Measurements from ENCODE around the gene ARTN. TPM values are rescaled to one million over a fixed set of nuclear protein-coding genes. Genes with fewer than 3 reads are reported as not detected.

Gene ARTN
- total and polyA plus RNA-seq, 9 of the 15 experiments (the other 6 are each of a cell fraction or from before 2014, with no cell fraction given) = 0.06 to 0.38 TPM; not detected in 7

- FAIRE-seq (no peak), ATAC-seq (no peak), DNase-seq (ENCODE audit: extremely low read depth in 1 of 4, low spot score in 3 of 4) (no peak)
- WGBS (ENCODE audit: insufficient coverage, low coverage, missing lambda C conversion rate) = 94% methylated on average over 8 of the region's 8 CpGs
- intact Hi-C loops (cut with micrococcal nuclease) = no loop called here
- H3K4me2 ChIP-seq (ENCODE audit: insufficient read depth, low read length) = no peak overlapping the region
- H3K36me3 ChIP-seq (ENCODE audit: control insufficient read depth, insufficient read depth, low read length) = peaks cover 47% of the 10 kb centered on the region; the same call in 2 of the 3 replicates
- no TSS peak for BruUV-seq (replicated peaks)
- no peak for TF ChIP-seq ZNF444 (CRISPR knock-in tag; IDR thresholded peaks at IDR 0.05)
- TF ChIP-seq NR2C1 (IDR thresholded peaks at IDR 0.05) = no peak
- no peak for TF ChIP-seq NR2C1 (tag; IDR thresholded peaks at IDR 0.05)
- no peak for TF ChIP-seq MTF1 (CRISPR knock-in tag; IDR thresholded peaks at IDR 0.05; ENCODE audit: borderline replicate concordance)
- no peak for TF ChIP-seq ZNF224 (CRISPR knock-in tag; IDR thresholded peaks at IDR 0.05)
- no peak for TF ChIP-seq PTBP1 (IDR thresholded peaks at IDR 0.05; ENCODE audit: low read depth, low read length)
- H3K4me1 ChIP-seq (replicated peaks in 1 of 2; ENCODE audit: control insufficient read depth in 2 of 2, insufficient read depth in 2 of 2, low read length in 2 of 2) = peaks cover 15 to 20% of the 10 kb centered on the region in 2 experiments; a peak in 4 of 5 replicates
- H3K9me3 ChIP-seq (replicated peaks; ENCODE audit: control insufficient read depth, insufficient read depth, low read depth, low read length) = no peaks in the 10 kb centered on the region
- no peaks in the 10 kb centered on the region for H3K9me1 ChIP-seq (ENCODE audit: control insufficient read depth, insufficient read depth, low read length)
- POLR2A ChIA-PET = interaction anchor here (0.9 kb wide), 1 partner anchor 14 kb away, joined by 3 read pairs; the partner anchor contains the start of gene DPH2
- H3K27me3 ChIP-seq (ENCODE audit: control insufficient read depth in 2 of 2, insufficient read depth in 2 of 2, low read length in 2 of 2) = no peaks in the 10 kb centered on the region
- no peak overlapping the region for H3K4me3 ChIP-seq
- H3K27ac ChIP-seq (ENCODE audit: extremely low read depth, low read depth, low read length) = no peak overlapping the region
- in situ Hi-C loops (cut with MboI) = no loop called here
- 0 out of 4 replicates have a peak overlapping the region, but pooled peaks of 1 of the 2 experiments have one; percentile 5 for H3K9ac ChIP-seq (ENCODE audit: insufficient read depth in 1 of 2, low read depth in 2 of 2, low read length in 2 of 2)
- peaks cover 16% of the 10 kb centered on the region; the same call in 1 of the 2 replicates for H4K20me1 ChIP-seq (replicated peaks; ENCODE audit: control insufficient read depth, insufficient read depth, low read length)
- 0 out of 3 replicates have a peak, but pooled peaks cover 6% of the 10 kb centered on the region for H3K79me2 ChIP-seq (ENCODE audit: control insufficient read depth, insufficient read depth, low read length)
- no peak overlapping the region for H2AFZ ChIP-seq (ENCODE audit: low read depth, low read length)
- CTCF ChIA-PET (ENCODE audit: low intra/inter-chr PET ratio) = no interaction called here
Measured at GRCh38 chr1:43956234-43956633, 22.6 kb downstream of the ARTN start.

Measured in K562 (cell line).